ENCODE measurements around the gene USP36.

USP36 gene

DNA sequence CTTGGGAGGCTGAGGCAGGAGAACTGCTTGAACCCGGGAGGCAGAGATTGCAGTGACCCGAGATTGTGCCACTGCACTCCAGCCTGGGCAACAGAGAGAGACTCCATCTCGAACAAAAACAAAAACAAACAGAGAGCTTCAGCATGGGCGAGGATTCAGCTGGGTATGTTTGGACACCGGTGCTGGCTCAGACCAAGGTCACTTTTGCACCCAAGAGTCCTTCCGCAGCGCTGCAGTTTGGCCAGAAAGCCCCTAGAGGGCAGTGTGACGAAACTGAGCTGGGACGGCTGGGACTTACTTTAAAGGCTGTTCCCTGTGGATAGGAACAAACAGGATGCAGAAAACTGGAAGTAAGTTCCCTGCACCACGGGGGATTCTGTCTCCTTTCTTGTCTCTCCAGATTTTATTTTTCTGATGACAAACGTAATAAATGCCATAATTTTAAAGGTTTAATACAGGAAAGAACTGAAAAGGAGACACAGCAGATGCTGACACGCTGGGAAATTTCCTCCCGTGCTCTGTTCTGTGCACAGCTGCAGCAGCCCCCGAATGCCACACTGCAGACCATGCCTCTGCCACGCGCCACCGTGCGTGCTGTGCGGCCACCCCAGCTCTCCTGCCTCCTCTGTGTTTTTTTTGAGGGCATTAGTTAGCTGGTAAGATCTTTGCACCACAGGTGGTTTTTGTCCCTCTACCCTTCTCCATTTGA, 25.2 kb upstream of the USP36 start:
- TF ChIP-seq, protein P1, sequence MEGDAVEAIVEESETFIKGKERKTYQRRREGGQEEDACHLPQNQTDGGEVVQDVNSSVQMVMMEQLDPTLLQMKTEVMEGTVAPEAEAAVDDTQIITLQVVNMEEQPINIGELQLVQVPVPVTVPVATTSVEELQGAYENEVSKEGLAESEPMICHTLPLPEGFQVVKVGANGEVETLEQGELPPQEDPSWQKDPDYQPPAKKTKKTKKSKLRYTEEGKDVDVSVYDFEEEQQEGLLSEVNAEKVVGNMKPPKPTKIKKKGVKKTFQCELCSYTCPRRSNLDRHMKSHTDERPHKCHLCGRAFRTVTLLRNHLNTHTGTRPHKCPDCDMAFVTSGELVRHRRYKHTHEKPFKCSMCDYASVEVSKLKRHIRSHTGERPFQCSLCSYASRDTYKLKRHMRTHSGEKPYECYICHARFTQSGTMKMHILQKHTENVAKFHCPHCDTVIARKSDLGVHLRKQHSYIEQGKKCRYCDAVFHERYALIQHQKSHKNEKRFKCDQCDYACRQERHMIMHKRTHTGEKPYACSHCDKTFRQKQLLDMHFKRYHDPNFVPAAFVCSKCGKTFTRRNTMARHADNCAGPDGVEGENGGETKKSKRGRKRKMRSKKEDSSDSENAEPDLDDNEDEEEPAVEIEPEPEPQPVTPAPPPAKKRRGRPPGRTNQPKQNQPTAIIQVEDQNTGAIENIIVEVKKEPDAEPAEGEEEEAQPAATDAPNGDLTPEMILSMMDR (IDR thresholded peaks at IDR 0.05) = peak; percentile 91
- no peak for TF ChIP-seq ZFX (IDR thresholded peaks at IDR 0.05; ENCODE audit: borderline replicate concordance)

DNA sequence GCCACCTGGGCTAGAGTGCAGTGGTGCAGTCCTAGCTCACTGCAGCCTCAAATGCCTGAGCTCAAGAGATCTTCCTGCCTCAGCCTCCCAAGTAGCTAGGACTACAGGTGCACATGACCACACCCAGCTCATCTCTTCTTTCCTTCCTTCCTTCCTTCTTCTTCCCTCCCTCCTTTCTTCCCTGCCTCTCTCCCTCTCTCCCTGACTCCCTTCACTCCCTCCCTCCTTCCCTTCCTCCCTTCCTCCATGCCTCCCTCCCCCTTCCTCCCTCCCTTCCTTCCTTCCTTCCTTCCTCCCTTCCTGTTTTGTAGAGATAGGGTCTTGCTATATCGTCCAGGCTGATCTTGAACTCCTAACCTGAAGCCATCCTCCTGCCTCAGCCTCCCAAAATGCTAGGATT, 23.5 kb upstream of the USP36 start:
- TF ChIP-seq, protein P1 (IDR thresholded peaks at IDR 0.05) = no peak
- no peak overlapping the region for H3K27ac ChIP-seq

More for the DNA sequence above, 25.2 kb upstream of the USP36 start:
- no peak overlapping the region for H3K27ac ChIP-seq

DNA sequence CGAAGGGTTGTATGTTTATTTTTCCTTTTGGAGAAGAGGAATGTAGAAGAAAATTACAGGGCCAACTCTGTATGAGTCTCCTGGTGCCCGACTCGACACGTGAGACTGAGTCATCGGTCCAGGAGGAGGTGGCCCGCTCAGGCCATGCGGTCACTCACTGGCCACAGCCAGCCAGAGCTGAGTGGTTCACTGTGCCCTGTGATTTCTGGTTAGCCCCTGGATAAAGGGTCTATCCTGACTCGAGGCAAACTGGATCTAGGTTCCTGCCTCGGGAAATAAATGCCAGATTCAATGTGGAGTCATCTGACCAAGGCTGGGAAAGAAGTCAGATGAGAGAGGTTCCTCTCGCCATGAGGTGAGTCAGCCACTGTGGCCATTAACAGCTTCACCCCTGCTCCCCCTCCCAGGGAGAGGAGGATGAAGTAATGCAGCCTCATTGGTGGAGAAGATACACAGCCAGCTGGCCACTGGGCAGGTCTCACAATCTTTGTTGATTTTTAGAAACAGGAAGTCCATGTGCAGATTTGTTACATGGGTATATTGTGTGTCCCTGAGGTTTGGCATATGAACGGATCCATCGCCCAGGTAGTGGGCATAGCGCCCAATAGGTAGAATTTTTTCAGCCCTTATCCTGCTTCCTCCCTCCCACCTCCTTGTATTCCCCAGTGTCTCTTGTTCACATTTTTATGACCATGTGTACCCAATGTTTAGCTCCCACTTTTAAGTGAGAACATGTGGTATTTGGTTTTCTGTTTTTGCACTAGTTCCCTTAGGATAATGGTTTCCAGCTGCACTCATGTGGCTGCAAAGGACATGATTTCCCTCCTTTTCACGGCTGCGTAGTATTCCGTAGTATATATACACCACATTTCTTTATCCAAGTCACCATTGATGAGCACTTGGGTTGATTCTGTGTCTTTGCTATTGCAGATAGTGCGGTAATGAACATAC, 21.7 kb upstream of the USP36 start:
- no peak overlapping the region for H3K27ac ChIP-seq
- TF ChIP-seq, protein P1 (IDR thresholded peaks at IDR 0.05) = no peak
- no peak for TF ChIP-seq ZFX (IDR thresholded peaks at IDR 0.05; ENCODE audit: borderline replicate concordance)

DNA sequence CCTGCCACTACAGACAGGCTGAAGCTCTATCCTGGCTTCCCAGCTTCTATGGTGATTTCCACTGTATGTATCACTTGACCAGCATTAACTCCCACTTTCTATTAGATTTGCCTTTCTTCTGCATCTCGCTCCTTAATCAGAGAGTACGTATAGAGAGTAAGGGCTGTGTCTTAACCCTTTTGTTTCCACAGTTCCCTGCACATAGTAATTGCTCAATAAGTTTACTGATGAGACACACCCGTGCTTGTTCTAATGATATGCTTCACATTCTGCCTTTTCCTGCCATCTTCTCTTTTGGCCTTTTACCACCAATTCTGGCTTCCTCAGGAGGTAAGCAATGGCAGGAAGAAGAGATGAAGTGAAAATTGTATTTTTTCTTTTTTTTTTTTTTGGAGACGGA, 20.6 kb upstream of the USP36 start:
- H3K27ac ChIP-seq = no peak overlapping the region
- no peak for TF ChIP-seq ZFX (IDR thresholded peaks at IDR 0.05; ENCODE audit: borderline replicate concordance)
- TF ChIP-seq, protein P1 (IDR thresholded peaks at IDR 0.05) = no peak

DNA sequence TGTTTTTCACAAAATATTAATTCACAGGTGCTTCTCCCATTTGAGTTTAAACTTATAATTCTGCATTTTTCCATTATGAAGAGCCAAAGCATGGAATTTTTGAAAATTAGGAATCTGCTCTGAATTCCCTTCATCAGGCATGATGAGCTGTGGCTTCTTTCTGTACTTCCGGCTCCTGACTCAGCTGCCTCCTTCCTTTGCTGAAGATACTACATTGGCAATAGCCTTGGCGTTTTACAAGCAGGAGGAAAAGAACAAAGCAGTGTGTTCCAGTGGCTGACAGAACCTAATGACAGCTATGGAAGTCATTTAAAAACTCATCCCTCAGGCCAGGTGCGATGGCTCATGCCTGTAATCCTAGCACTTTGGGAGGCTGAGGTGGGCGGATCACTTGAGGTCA, 18.4 kb upstream of the USP36 start:
- TF ChIP-seq, protein P1 (IDR thresholded peaks at IDR 0.05) = no peak
- no peak for TF ChIP-seq ZFX (IDR thresholded peaks at IDR 0.05; ENCODE audit: borderline replicate concordance)
- H3K27ac ChIP-seq = no peak overlapping the region

DNA sequence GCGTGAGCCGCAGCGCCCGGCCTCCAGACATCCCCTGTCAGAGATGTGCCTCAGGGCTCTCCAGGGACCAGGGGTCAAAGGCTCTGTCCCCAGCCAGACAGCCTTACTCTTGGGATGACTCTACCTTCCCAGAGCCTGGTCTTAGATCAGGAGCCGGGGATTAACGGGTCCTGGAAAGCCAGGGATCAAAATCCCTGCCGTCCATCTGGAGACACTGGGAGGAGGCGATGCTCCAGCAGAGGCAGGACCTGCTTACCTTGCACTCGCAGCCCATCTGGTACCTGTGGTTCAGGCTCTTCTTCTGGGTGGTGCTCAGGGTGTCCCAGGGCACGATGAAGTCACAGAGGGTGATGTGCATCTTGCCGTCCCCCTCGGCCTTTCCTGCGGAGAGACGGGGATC, 16.7 kb upstream of the USP36 start:
- no peak overlapping the region for H3K27ac ChIP-seq
- TF ChIP-seq, protein P1 (IDR thresholded peaks at IDR 0.05) = no peak
- TF ChIP-seq ZFX (IDR thresholded peaks at IDR 0.05; ENCODE audit: borderline replicate concordance) = no peak

Data from 22Rv1 (cell line).